Left ventricle myocardium inferior (tissue), 1 donor: ENCODE data around the gene MAP6. TPM values are rescaled to one million over a fixed set of nuclear protein-coding genes. Genes with fewer than 3 reads are reported as not detected.

Source experiments
- DNase-seq: peaks from one replicate; pipeline ENCODE4 v3.0.0-alpha.2; 2020
- H3K27ac ChIP-seq: fragments of 200-600 bp; replicated peaks from 2 replicates; pipeline ENCODE4 v1.8.0; 2021
- H3K27me3 ChIP-seq: fragments of 200-600 bp; 2 replicates; pipeline ENCODE4 v1.8.0; 2021; ENCODE audit warnings: low read depth
- H3K36me3 ChIP-seq: fragments of 200-600 bp; 2 replicates; pipeline ENCODE4 v1.8.0; 2021
- H3K4me1 ChIP-seq: fragments of 200-600 bp; 2 replicates; pipeline ENCODE4 v1.8.0; 2021
- H3K4me3 ChIP-seq: fragments of 200-600 bp; 2 replicates; pipeline ENCODE4 v1.8.0; 2021; ENCODE audit warnings: mild to moderate bottlenecking, moderate library complexity
- H3K9me3 ChIP-seq: fragments of 200-600 bp; replicated peaks from 2 replicates; pipeline ENCODE4 v1.8.0; 2021
- intact Hi-C: fragments of 100-400 bp; cut with micrococcal nuclease; formaldehyde crosslinking; loops from one replicate; pipeline ENCODE4 v1.11.0; 2022
- total RNA-seq: library from RNA; stranded (reverse); fragmentation: NEBNext Ultra II Directional; extraction: Animal tissue kit (Norgen Biotek cat#: 25700); gene quantifications from one replicate; pipeline ENCODE4 v1.2.1, GENCODE V29; 2021
- TF ChIP-seq, protein P1 (sequence below): fragments of 200-600 bp; IDR thresholded peaks from 2 replicates; pipeline ENCODE4 v1.8.0; 2021; ENCODE audit warnings: antibody characterized with exemption, mild to moderate bottlenecking, borderline replicate concordance
- donor health status: DM: no; HTN: yes; CAD: no; lungs with severe emphysema.

The MAP6 gene
- total RNA-seq, 1 donor from 2014 or later, result 5.7 TPM

DNA sequence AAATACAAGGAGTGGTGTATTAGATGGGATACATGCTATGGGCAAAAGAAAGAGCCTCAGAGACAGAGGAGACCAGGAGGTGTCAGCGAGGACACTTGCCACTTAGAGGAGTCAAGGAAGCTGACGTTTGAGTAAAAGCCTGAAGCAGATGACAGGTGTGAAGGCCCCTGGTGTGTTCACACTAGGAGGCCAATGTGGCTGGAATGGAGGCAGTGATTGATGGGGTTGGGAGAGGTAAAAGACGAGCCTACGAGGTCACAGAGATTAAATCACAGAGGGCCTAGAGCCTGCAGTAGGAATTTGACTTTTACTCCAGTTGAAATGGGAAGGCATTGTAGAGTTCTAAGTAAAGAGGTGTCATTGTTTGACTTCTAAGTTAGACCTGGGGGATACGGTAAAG is 131.1 kb downstream of the MAP6 start:
- TF ChIP-seq, protein P1, sequence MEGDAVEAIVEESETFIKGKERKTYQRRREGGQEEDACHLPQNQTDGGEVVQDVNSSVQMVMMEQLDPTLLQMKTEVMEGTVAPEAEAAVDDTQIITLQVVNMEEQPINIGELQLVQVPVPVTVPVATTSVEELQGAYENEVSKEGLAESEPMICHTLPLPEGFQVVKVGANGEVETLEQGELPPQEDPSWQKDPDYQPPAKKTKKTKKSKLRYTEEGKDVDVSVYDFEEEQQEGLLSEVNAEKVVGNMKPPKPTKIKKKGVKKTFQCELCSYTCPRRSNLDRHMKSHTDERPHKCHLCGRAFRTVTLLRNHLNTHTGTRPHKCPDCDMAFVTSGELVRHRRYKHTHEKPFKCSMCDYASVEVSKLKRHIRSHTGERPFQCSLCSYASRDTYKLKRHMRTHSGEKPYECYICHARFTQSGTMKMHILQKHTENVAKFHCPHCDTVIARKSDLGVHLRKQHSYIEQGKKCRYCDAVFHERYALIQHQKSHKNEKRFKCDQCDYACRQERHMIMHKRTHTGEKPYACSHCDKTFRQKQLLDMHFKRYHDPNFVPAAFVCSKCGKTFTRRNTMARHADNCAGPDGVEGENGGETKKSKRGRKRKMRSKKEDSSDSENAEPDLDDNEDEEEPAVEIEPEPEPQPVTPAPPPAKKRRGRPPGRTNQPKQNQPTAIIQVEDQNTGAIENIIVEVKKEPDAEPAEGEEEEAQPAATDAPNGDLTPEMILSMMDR, result no peak
- H3K27ac ChIP-seq, result no peak overlapping the region
- peaks cover 16% of the 10 kb centered on the region for H3K4me1 ChIP-seq
- no peaks in the 10 kb centered on the region for H3K27me3 ChIP-seq
- DNase-seq, result no peak
- no peak overlapping the region for H3K4me3 ChIP-seq
- no peaks in the 10 kb centered on the region for H3K36me3 ChIP-seq
- no peaks in the 10 kb centered on the region for H3K9me3 ChIP-seq
- intact Hi-C loops, result no loop called here

Other genes with a start within 250 kb of the MAP6 start
- 0.74 TPM for gene KLHL35, start 235.8 kb downstream of the MAP6 start, total RNA-seq
- gene GDPD5, start 143.1 kb downstream of the MAP6 start, total RNA-seq, result 4.4 TPM
- gene SERPINH1, start 106.8 kb downstream of the MAP6 start, total RNA-seq, result 57.6 TPM
- gene MOGAT2, start 48.8 kb upstream of the MAP6 start, total RNA-seq, result not detected
- 6.9 TPM for gene DGAT2, start 99.7 kb upstream of the MAP6 start, total RNA-seq
- 11.4 TPM for gene UVRAG, start 146.2 kb upstream of the MAP6 start, total RNA-seq